H1 (cell line): ENCODE results near the gene TOP1. TPM values are rescaled to one million over a fixed set of nuclear protein-coding genes. Genes with fewer than 3 reads are reported as not detected.

Source experiments
- microRNA-seq, 2 experiments: library from miRNA; unstranded; fragments of <30 nt; microRNA quantifications; one replicate each; pipeline versions ENCODE4 to v1.2.0, GENCODE V29; 2016 to 2020; ENCODE audit warnings: borderline microRNAs expressed in 2 of 2, borderline number of aligned reads in 2 of 2, borderline replicate concordance in 1 of 2
- polyA plus RNA-seq, 7 experiments: library from polyadenylated mRNA; depleted of rRNA in 3 of 7; stranded (reverse) in 5 of 7; unstranded in 2 of 7; fragments of >200 nt in 5 of 7; fragments of 200-250 nt in 2 of 7; gene quantifications; 1 replicate in 5 of 7; 2 replicates in 1 of 7; 4 replicates in 1 of 7; pipeline versions ENCODE4 v1.2.1 to v1.2.3, GENCODE V29; 2011 to 2013; ENCODE audit warnings: missing spikeins in 2 of 7, mixed read lengths in 2 of 7
- small RNA-seq: library from polyadenylated mRNA; stranded (forward); fragments of <200 nt; extraction: miRNeasy Mini kit (QIAGEN cat#:217004); gene quantifications from one replicate; pipeline ENCODE3, GENCODE V24; 2013; ENCODE audit not compliant: insufficient read depth
- total RNA-seq: library from RNA; stranded (reverse); fragmentation: NEBNext Ultra II Directional; extraction: Animal tissue kit (Norgen Biotek cat#: 25700); gene quantifications from 2 replicates; pipeline ENCODE4 v1.2.1, GENCODE V29; 2021

Gene TOP1
- total and polyA plus RNA-seq, 2 of the 8 experiments (the other 6 are each of a cell fraction or from before 2014, with no cell fraction given) = 7.4 to 108 TPM

Small RNAs within 50 kb of the gene (microRNA-seq; reads per million reads assigned to microRNA genes)
- gene MIR6871 = 0 to 0.23 reads per million in 2 experiments

Small RNAs within 50 kb of the gene (small RNA-seq; reads per million reads assigned to genes)
- gene MIR6871 (1.0 reads per million), gene RNU2-52P (1.0 reads per million)

Other genes starting within 250 kb of the TOP1 start
- gene PLCG1, start 108.7 kb downstream of the TOP1 start, total RNA-seq = 151 and 154 TPM in 2 replicates
- 103 and 152 TPM in 2 replicates for gene PLCG1, start 108.7 kb downstream of the TOP1 start, polyA plus RNA-seq (2011; rRNA removed)